ENCODE measurements around the gene KMT2C.
"Not testable (repeated sequence)": the region's sequence is repeated elsewhere in the genome, so short reads cannot be mapped to it uniquely, and the experiment has no call there.

KMT2C gene

DNA sequence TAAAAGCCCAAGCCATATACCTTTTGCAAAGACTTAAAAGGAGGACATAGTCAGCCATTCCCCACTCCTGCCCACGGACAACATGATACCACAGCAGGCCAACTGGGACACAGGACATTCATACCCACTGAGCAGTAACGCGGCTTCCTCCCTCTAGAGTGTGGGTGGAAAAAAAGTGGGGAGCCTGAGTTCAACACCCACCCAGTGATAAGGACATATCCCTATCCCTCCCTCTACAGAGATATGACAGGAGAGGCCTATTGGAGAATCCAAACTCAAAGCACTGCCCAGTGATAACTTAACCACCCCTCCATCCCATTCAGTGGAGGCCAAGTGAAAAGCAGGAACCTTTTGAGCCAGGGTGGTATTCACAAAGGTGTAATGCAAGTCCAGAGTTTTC, 148.8 kb downstream of the KMT2C start:
- DNase-seq: not testable (repeated sequence)

DNA sequence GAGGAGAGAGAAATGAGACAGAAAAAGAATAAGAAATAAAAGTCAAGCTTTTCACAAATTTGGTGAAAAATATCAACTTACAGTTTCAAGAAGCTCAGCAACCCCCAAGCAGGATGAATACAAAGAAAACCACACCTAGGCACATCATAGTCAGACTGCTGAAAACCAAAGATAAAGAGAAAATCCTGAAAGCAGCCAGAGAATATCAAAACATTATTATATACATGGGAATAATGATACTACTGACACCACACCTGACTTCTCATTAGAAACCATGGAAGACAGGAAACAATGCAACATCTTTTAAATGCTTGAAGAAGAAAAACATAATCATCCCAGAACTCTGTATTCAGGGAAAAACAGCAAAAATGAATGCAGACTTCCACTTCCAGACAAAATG, 149.6 kb downstream of the KMT2C start:
- not testable (repeated sequence) for DNase-seq

DNA sequence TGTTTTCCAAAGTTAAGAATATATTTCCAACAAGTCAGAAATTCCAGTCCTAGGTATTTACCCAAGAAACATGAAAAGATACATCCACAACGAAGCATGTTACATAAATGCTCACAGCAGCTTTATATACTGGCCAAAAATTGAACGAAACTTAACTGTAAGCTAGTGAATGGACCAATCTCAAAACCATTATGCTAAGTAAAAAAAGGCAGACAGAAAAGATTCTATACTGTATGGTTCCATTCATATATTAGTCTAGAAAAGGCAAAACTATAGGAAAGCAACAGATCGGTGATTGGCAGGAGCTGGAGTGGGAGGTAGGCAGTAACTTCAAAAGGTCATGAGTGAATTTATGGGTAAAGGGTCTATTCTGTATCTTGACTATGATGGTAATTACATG, 150.8 kb downstream of the KMT2C start:
- not testable (repeated sequence) for DNase-seq

DNA sequence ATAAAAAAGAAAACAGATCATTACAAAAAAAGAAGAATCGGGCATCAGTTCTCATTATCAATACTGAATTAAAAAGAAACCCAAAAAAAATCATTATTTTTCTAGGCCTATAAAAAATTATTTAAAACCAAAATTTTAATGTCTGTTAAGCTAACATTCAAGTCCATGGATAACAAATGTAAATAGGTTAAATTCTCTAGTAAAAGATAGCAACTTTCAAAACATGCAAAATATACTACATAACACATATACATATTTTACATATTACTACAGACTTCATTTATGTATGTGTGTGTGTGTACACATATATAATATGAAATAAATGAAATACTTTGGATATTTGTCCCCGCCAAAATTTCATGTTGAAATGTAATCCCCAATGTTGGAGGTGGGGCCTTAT, 158.1 kb downstream of the KMT2C start:
- DNase-seq: not testable (repeated sequence)

DNA sequence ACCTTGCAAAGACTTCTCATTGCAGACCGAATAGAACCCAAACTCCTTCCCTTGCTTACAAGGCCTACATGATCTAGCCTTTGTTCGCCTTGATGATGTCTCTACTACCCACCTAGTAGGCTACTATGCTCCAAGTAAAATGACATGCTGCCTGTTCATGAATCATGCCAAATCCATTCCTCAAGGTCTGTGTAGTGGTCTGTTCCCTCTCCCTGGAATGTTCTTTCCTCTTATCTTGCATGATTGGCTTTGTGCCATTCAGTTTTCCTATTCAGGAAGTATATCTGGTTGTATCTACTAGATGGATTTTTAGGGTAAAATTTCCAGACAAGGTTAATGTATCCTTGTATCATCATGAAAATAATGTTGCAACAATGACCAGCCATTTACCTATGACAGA, 165.4 kb downstream of the KMT2C start:
- DNase-seq: not testable (repeated sequence)

DNA sequence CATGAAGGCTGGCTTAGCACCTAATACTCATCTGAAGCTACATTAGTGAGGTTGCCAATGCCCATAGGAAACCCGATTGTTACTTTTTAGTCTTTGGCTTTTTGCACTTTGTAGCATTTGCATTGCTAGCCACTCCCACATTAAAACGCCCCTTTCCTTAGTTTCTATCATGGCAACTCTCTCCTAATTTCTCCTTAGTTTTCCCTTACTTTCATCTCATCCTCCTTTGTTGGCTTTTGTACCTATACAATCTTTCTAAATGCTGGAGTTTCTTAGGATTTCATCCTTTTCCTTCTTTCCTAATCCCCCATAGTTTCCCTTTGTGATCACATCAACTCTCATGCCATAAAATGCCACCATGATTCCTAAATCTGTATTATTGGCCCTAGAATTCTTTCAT, 168.9 kb downstream of the KMT2C start:
- DNase-seq: not testable (repeated sequence)

DNA sequence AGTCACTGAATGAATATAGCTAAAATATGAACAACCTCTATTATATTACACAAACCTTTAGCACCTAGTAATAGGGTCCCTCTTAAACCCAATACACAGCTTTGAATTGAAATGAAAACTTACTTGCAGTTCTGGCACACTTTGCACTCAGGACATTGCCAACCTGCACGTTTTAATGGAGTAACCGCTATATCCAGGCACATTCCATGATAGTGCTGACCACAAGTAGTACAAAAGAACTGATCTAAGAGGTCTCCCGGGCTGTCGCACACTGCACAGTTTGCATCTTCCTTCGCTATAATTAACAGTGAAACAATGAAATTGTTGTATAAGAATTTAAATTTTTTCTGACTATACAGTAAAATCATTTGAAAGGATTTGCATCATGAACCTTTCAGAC, 170.9 kb downstream of the KMT2C start:
- not testable (repeated sequence) for DNase-seq

DNA sequence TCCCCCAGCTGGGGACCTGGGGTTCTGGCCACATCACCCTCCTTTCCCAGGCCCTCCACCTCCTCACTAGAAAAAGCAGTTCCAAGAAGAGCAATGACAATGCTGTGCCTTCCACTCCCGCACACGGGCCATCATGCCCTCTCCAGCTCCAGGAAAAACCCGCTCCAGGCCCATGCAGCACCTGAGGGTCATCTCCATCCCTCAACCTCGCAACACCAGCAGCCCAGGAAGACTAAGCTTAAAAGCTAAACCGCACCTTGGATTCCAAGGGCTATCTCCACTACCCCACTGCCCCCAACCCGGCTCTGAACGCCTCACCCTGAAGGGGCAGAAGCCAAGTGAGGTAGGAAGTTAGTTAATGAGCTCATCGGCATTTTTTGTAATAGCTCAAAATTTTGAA, 173.7 kb downstream of the KMT2C start:
- not testable (repeated sequence) for DNase-seq

DNA sequence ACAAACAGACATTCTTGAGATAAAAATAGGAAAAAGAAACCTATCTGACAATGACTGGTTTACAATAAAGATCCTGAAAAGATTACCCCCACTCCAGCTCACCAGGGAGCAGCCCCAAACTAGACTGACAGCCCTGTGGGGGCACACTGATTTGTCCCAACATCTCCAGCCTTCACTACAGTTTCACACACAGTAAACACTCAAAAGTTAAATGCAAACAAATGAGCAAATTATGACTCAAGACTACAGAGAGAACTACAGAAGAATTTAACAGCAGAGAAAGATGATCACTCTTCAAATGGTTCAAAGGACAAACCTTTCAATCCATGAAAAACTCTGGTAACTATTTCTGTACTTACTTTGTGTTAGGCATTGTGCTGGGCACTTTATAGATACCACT, 176.2 kb downstream of the KMT2C start:
- not testable (repeated sequence) for DNase-seq

DNA sequence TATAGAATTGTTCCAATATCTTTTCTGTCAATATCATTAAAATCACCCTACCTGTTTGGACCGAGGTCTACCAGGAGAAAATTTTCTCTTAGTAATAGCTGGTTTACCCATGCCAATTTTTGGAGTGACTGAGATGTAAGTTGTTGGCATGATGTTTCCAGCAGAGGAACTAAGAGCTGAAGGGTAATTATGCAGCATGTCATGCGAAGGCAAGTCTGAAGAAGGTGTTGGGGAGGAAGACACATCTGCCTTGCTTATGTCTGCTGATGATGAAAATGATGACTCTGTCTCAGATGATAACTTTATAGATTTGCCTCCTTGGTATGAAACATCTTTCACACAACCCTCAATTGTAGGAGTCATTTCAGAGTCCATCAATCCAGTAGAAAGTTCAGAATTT, 188.0 kb downstream of the KMT2C start:
- not testable (repeated sequence) for DNase-seq

DNA sequence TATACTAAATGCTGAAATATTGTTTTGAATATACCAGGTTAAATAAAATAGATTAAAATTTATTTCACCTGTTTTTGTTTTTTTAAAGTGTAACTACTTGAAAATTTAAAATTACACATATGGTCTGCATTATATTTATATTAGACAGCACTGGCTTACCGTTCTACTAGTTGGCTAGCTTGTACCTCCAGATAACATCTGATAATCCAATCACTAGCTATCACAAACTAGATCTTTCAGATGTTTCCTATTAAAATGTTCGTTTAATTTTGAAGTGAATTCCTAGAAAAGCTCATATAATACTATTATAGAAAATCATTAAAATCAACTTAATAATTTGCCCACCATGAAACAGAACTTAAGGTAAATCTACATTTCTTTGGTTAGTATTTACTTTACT, 190.4 kb downstream of the KMT2C start:
- DNase-seq: not testable (repeated sequence)

DNA sequence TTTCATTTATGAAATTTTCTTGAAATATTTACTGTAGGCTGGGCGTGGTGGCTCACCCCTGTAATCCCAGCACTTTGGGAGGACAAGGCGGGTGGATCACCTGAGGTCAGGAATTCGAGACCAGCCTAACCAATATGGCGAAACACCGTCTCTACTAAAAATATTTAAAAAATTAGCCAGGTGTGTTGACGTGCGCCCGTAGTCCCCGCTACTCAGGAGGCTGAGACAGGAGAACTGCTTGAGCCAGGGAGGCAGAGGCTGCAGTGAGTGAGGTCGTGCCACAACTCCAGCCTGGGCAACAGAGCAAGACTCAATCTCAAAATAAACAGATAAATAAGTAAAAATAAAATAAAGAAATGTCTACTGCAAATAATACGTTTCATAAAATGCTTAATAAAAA, 192.3 kb downstream of the KMT2C start:
- not testable (repeated sequence) for DNase-seq

DNA sequence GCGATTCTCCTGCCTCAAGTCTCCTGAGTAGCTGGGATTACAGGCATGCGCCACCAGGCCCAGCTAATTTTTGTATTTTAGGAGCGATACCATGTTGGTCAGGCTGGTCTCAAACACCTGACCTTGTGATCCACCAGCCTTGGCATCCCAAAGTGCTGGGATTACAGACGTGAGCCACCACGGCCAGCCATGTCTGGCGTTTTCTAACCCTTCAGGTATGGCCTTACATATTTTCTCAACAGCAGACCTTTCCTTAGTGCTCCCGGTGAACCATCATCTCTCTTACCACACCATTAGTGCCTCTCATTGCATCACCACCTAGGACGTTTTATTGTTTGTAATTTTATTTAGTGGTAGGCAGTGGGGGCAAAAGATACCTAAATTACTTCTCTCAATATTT, 194.5 kb downstream of the KMT2C start:
- DNase-seq: not testable (repeated sequence)

DNA sequence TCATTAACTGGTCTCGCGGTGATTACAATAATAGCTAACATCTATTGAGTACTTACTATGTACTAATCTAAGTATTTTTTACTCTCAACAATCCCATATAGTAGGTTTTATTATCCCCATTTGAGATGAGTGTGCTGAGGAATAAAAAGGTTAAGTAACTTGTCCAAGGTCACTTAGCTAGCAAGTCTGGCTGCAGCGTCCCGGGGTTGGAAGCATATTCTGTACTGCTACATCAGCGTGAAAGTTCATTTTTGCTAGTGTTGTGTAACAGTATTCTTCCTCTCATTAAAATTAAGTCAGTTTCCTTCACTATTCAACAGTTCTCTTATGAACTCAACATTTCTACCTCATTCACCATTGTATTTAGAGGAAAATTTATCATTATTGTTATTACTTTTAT, 199.5 kb downstream of the KMT2C start:
- not testable (repeated sequence) for DNase-seq

DNA sequence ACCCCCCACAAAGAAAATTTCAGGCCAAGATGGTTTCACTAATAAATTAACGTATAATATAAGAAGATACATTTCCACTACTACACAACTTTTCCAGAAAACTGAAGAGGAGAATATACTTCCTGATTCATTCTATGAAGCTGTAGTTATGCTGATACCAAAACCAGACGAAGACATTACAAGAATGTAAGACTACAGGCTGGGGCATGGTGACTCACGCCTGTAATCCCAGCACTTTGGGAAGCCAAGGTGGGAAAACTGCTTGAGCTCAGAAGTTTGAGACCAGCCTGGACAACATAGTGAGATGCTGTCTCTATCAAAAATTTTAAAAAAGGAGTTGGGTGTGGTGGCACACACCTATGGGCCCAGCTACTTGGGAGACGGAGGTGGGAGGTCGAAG, 201.4 kb downstream of the KMT2C start:
- DNase-seq: not testable (repeated sequence)

DNA sequence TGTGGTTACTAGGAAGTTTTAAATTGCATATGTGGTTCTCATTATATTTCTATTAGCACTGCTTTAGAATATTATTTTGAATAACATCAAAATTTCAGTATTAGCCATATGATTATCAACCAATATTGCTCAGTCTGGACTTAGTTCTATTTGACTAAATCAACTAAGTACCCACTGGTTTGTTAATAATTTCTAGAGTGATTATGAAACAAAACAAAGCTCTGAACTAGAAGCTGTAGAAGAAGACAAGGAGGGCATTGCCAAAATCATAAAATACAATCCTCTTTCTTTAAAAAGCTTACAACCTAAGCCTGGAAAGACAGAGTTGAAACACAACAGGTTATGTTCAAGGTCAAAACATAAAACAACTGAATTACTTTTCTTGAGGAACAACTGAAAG, 204.7 kb downstream of the KMT2C start:
- no peak for DNase-seq

DNA sequence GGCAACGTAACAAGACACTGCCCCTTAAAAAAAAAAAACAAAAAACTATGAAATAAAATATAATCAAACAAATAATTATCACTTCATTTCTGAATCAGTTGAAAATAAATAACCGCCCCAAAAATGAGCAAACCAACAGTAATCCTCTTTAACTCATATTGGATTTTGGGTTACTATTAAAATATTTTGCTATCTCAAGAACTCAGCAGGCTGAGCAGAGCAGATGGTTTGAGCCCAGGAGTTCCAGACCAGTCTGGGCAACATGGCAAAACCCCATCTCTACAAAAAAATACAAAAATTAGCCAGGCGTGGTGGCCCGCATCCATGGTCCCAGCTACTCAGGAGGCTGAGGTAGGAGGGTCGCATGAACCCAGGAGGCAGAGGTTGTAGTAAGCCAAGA, 216.2 kb downstream of the KMT2C start:
- DNase-seq: not testable (repeated sequence)

DNA sequence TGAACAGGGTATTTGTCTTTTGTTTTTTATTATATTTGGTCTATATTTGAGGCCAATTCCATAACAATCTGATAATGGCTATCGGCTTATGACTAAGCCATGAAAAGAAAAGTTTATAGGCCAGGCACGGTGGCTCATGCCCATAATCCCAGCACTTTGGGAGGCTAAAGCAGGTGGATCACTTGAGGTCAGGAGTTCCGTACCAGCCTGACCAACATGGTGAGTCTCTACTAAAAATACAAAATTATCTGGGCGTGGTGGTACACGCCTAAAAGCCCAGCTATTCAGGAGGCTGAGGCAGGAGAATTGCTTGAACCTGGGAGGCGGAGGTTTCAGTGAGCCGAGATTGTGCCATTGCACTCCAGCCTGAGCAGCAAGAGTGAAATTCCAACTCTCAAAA, 227.0 kb downstream of the KMT2C start:
- DNase-seq: not testable (repeated sequence)

DNA sequence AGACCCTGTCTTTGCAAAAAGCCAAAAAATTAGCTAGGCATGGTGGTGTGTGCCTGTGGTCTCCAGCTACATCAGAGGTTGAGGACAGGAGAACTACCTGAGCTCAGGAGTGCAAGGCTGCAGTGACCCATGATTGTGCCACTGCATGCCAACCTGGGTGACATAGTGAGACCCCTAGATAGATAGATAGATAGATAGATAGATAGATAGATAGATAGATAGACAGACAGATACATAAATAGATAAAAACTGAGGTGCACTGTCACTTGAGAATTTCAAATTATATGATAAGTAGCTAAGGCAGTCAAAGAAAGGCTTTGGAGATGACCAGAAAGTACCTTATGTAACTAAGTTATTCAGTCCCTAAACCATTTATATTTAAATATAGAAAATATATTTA, 231.4 kb downstream of the KMT2C start:
- DNase-seq: not testable (repeated sequence)

DNA sequence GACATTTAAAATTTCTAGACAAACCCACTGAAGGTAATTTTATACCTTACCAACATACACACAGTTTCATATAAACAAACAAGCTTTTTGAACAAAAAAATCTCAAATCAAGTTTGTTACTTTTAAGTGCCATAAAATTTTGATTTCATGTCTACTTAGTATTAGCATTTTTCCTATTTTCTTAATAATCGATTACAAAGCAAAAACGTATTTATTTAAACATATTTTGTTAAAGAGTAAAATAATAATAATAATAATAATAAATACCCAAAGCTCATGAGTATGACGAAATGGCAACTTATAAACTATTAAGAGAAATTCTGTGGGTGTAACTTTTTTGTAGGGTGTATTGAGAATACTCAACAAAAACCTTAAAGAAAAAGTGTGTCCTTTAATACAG, 232.7 kb downstream of the KMT2C start:
- DNase-seq: no peak

DNA sequence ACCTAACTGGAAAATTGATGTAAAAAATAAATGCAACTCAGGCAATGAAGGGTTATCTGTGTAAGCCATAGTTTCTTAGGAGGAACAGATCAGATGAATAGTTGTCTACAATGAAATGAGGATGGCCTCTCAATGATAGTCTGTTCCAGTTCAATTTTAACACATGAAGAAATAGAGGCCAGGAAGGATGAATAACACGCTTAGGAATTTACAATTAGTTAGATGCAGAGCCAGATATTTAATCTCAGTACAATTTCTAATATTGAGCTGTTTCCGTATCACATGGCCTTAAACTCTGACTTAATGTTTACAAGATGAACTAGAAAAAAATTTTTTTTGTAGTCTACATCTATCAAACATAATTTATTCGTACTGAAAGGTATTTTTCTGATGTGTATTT, 233.7 kb downstream of the KMT2C start:
- DNase-seq: no peak

DNA sequence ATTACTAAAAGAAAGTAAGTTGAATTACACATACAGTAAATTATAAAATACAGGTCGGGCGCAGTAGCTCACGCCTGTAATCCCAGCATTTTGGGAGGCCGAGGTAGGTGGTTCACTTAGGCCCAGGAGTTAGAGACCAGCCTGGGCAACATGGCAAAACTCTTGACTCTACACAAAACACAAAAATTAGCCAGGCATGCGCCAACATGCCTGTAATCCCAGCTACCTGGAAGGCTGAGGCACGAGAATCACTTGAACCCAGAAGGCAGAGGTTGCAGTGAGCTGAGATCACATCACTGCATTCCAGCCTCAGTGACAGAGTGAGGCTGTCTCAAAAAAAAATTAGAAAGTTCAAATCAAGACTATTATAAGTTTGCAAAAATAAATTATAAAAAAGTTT, 235.4 kb downstream of the KMT2C start:
- DNase-seq: no peak

DNA sequence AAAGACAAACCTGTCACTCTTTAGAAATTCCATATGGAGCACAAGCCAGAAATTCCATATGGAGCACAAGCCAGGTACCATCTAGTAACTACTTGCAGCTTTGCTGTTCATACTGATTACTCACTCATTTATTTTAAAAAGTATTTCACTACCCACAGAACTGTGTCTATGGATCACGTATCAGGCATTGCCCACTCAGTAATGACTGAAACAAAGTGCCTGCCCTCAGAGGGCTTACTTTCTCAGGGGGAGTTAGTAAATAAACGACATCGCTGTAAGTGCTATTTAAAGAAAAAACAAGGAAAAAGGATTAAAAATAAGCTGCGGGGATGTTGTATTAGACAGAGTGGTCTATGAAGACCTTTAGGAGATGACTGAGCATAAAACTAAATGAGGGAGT, 239.4 kb downstream of the KMT2C start:
- no peak for DNase-seq

DNA sequence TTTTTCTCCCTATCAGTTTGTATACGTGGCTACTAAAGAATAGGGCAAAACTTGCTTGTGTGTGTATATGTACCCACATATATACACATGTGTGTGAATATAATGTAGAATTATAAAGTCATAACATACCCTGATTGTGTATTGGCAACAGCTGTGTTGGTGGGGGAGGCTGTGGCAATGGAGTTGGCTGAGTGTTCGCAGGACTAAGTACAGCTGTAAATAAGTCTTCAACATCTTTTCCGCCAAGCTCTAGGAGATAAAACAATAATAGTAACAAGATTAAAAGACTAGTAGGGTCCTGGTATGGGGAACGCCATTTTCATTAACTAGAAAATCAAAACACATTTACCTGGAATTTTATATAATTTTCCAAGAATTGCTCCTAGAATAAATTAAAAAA, 241.9 kb downstream of the KMT2C start:
- DNase-seq: no peak

DNA sequence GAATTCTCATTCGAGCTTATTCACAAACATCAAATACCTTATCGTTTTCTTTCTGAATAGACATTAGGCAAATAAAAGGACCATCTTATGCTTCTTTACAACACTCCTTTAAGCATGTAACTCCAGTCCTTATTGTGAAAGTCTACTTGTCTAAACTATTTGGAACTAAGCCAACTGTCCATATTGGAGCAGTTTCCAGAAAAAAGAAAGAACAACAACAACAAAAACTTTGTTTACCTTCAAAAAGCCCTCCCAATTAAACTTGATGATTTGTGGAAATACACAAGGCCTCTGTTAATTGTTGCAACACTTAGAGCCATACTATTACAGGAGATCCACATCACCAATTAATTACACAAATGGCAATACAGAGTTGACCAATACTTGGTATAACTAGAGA, 246.7 kb downstream of the KMT2C start:
- peak; percentile 7 for DNase-seq

DNA sequence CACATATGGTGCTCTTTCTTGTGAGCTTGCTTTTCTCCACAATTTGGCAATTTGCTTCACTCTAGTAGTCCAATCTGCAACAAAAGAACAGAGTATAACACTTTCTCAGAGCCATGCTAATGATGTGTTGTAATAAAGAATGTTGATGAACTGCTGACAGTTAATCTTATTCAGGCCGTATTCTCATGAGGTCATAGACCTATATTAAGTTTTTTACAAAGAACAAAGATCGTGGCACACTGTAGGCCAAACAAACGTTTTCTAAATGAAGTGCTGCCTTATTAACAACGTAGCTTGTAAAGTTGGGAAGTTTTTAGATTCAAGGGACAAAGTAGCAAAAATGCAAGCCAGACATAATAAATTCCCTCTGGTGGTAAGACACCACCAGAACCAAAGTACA, 250.2 kb downstream of the KMT2C start:
- no peak for DNase-seq
